Muscle of leg (tissue), 11 donors: Measurements from ENCODE around the gene PATZ1. TPM values are rescaled to one million over a fixed set of nuclear protein-coding genes. Genes with fewer than 3 reads are reported as not detected.

Source experiments
- DNase-seq: peaks from one replicate; pipeline ENCODE4 v3.0.0; 2013
- H3K27ac ChIP-seq: one replicate; pipeline ENCODE4 v1.5.1; 2013; ENCODE audit warnings: mild to moderate bottlenecking, low read length, control low read depth
- H3K27me3 ChIP-seq: one replicate; pipeline ENCODE4 v1.6.1; 2013; ENCODE audit warnings: low read length; ENCODE audit not compliant: control insufficient read depth, insufficient read depth
- H3K36me3 ChIP-seq: one replicate; pipeline ENCODE4 v1.6.1; 2013; ENCODE audit warnings: low read length; ENCODE audit not compliant: control insufficient read depth, insufficient read depth
- H3K4me1 ChIP-seq: one replicate; pipeline ENCODE4 v1.6.1; 2013; ENCODE audit warnings: low read length; ENCODE audit not compliant: control insufficient read depth, insufficient read depth
- H3K4me3 ChIP-seq: one replicate; pipeline ENCODE4 v1.5.1; 2013; ENCODE audit warnings: low read length, control low read depth
- H3K9me3 ChIP-seq: replicated peaks from 2 replicates; pipeline ENCODE4 v1.6.1; 2013; ENCODE audit warnings: low read depth, low read length; ENCODE audit not compliant: control insufficient read depth
- WGBS: methylation state at CpG from one replicate; pipeline ENCODE4 v1.1.5; 2013; ENCODE audit warnings: missing lambda C conversion rate; ENCODE audit not compliant: insufficient coverage; 5-methylcytosine and 5-hydroxymethylcytosine counted together
- polyA plus RNA-seq, 8 donors: library from polyadenylated mRNA; unstranded; fragments of 120-200 nt; gene quantifications; one replicate each; pipeline versions ENCODE4 v1.2.1 to v1.2.3, GENCODE V29; 2013; ENCODE audit warnings: inconsistent platforms in 1 of 8, low replicate concordance in 1 of 8; ENCODE audit not compliant: insufficient read length in 8 of 8, insufficient read depth in 1 of 8
- total RNA-seq: library from RNA; stranded (reverse); fragments of 120-200 nt; gene quantifications from one replicate; pipeline ENCODE4 v1.2.4, GENCODE V29; 2013

Gene PATZ1
- total and polyA plus RNA-seq, 9 donors, result 16.5 to 28.5 (median 25.4) TPM

DNA sequence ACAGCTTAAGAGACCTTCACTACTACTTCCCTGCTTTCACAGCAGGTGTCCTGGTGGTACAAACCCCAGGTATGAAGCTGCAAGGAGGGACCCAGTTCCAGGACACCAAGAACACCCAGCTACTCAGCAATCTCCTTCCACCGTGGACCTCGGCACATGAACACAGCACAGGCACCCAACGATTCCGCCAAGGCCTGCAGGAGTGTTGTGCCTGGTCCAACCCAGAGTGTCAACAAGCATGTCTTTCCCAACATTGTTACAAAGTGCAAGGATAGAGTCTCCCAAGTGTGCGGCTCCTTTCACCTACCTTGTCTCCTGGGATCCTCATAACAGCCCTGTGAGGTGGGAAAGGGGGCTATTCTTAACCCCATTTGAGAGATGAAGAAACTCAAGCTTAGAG is 11.8 kb downstream of the PATZ1 start:
- Histone ChIP-seq H3K36me3 (peaks cover 81% of the 10 kb centered on the region), H3K9me3 (no peaks in the 10 kb centered on the region)
- WGBS, result 95% methylated on average over 4 of the region's 5 CpGs

DNA sequence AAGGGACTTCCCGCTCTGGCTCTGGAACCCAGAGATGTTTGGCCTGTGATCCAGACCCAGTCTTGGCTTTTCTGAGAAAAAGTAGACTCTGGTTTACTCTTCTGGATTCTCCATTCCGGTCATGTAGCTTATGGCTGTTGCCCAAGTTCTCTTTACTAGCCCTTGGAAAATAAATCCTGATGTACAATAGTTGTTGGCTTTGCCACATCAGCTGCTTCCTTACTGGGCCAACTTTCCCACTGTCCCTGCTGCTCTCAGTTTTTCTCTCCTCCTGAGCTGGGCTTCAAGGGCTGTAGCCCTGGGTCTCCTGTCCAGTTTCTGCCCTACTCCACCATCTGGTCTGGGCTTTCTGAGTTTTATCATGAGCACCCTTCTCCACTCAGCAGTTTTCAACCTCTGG is 12.5 kb downstream of the PATZ1 start:
- no peak overlapping the region for H3K27ac ChIP-seq

More for the DNA sequence above, 11.8 kb downstream of the PATZ1 start:
- peaks cover 22% of the 10 kb centered on the region for H3K4me1 ChIP-seq
- no peak overlapping the region for H3K4me3 ChIP-seq
- no peak for DNase-seq
- no peaks in the 10 kb centered on the region for H3K27me3 ChIP-seq
- no peak overlapping the region for H3K27ac ChIP-seq

DNA sequence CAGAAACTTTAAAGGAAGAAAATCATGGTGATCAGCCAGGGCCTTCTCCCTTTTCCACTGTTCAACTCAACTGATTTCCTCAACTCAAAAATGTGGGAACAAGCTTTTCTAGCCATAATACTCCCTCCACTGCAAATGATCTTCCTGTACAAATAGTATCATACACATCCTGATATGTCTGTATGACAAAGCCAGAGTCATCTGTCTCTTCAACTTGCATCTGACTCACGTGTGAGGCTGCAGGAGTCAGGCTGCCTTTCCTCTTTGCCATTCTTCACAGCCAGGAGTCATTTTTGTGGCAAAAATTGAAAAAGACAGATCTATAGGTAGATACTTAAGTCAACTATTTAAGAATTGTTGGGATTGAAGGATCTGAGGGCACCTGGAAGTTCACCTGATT is 13.3 kb downstream of the PATZ1 start:
- Histone ChIP-seq H3K4me1 (peaks cover 22% of the 10 kb centered on the region), H3K27ac (no peak overlapping the region), H3K27me3 (no peaks in the 10 kb centered on the region), H3K9me3 (no peaks in the 10 kb centered on the region), H3K36me3 (peaks cover 84% of the 10 kb centered on the region), H3K4me3 (no peak overlapping the region)
- WGBS, result no CpG with 5 or more reads among the region's 1 CpG
- DNase-seq, result no peak

More for the DNA sequence above, 12.5 kb downstream of the PATZ1 start:
- 71% methylated on average over 1 of the region's 2 CpGs for WGBS
- H3K27me3 ChIP-seq, result no peaks in the 10 kb centered on the region
- H3K36me3 ChIP-seq, result peaks cover 83% of the 10 kb centered on the region
- DNase-seq, result peak; percentile 64
- peaks cover 22% of the 10 kb centered on the region for H3K4me1 ChIP-seq
- no peaks in the 10 kb centered on the region for H3K9me3 ChIP-seq
- no peak overlapping the region for H3K4me3 ChIP-seq

DNA sequence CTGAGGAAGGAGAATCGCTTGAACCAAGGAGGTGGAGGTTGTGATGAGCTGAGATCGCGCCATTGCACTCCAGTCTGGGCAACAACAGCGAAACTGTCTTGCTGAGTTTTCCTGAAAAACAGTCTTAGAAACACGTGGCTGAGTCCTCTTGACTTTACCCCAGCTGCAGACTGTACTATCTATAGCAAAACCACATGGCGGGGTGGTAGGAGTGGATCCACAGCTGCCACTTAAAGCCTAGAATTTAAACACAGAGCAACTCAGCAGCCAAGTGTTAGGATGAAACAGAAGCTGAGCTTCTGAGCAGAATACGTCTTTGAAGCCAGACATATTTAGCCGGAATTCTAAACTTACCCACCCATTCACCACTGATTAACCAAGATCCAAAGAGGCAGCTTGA is 14.1 kb downstream of the PATZ1 start:
- H3K36me3 ChIP-seq, result peaks cover 85% of the 10 kb centered on the region
- no peak overlapping the region for H3K4me3 ChIP-seq
- no peak for DNase-seq
- H3K4me1 ChIP-seq, result peaks cover 22% of the 10 kb centered on the region
- H3K9me3 ChIP-seq, result no peaks in the 10 kb centered on the region
- no peak overlapping the region for H3K27ac ChIP-seq
- H3K27me3 ChIP-seq, result no peaks in the 10 kb centered on the region
- WGBS, result 92% methylated on average over 4 of the region's 8 CpGs

DNA sequence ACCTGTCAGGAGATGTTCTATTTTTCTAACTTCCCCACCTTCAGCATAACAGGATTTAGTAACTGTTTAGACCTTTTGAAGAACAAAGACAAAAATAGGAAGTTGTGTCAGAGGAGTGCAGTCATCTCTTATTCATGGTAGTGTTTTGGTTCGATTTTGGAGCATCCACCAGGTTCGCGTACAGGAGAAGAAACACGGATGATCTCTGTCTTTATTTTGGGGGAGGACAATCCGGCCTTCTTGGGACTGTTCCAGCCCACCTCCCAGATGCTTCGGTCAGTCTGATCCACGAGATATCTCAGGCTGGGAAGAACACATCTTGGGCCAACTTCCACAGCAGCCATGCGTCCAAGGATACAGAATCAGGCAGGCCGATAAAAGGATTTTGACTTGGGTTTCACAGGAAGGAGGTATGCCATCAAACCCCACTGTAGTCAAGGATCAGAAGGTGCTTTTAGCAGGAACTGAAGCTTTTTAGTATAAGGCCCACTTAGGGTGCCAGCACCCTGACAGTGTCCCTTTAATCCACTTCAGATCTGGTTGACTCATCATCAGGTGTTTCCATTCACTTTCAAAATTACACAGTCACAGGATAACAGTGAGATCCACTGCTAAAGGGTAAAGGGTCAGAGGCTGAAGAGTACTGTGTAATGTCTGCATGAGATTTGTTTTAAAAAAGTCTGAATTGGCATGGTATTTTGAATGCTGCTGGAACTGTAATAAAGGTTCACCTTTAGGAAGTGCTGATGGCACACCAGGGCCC is 16.5 kb downstream of the PATZ1 start:
- H3K36me3 ChIP-seq, result peaks cover 92% of the 10 kb centered on the region
- no peak overlapping the region for H3K27ac ChIP-seq
- peaks cover 22% of the 10 kb centered on the region for H3K4me1 ChIP-seq
- no peaks in the 10 kb centered on the region for H3K27me3 ChIP-seq
- WGBS, result 97% methylated on average over 6 of the region's 9 CpGs
- no peak for DNase-seq
- H3K4me3 ChIP-seq, result no peak overlapping the region
- H3K9me3 ChIP-seq, result no peaks in the 10 kb centered on the region

DNA sequence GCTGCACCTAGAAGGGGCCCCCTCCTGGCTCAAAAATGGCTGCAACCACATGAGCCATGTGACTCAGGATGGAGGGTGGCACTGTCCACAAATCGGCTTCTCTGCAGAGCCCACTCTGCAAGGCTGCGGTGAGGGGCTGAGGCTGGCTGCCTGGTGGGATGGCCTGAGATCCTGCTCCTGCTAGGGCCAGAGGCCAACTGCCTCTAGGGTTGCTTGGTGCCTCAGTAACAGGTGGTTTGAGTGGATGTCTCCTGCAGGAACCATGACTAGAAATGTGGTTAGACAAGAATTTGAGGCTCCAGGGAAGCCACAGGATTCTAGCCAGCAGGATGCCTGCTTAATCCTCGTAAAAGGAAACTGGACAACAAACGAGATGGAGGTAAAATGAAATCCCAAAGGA is 17.1 kb downstream of the PATZ1 start:
- Histone ChIP-seq H3K27ac (no peak overlapping the region), H3K36me3 (peaks cover 89% of the 10 kb centered on the region), H3K9me3 (no peaks in the 10 kb centered on the region), H3K4me1 (peaks cover 22% of the 10 kb centered on the region), H3K4me3 (no peak overlapping the region), H3K27me3 (no peaks in the 10 kb centered on the region)
- 83% methylated on average over 2 of the region's 4 CpGs for WGBS
- no peak for DNase-seq

DNA sequence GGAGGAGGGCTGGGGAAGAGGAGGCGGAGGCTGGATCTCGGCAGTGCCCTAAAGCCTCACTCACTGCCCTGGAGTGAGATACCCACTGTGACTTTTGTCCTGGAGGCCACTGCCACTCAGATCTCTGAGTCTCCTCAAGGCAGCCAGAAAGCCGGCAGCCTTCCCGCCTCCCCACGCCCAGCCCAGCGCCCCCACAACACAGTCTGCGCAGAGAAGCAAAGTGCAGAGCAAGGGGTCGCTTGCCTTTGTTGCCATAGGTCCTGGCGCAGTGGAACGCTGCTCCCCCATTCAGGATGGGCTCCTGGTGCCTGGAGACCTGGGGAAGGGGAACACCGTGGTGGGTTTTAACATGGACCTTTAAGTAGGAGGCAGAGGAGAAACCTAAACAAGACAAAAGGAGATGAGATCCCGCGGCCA is 17.6 kb downstream of the PATZ1 start:
- H3K9me3 ChIP-seq, result no peaks in the 10 kb centered on the region
- H3K4me1 ChIP-seq, result peaks cover 18% of the 10 kb centered on the region
- H3K27me3 ChIP-seq, result no peaks in the 10 kb centered on the region
- no peak overlapping the region for H3K4me3 ChIP-seq
- peaks cover 89% of the 10 kb centered on the region for H3K36me3 ChIP-seq
- DNase-seq, result no peak
- H3K27ac ChIP-seq, result no peak overlapping the region
- WGBS, result 90% methylated on average over 7 of the region's 13 CpGs

DNA sequence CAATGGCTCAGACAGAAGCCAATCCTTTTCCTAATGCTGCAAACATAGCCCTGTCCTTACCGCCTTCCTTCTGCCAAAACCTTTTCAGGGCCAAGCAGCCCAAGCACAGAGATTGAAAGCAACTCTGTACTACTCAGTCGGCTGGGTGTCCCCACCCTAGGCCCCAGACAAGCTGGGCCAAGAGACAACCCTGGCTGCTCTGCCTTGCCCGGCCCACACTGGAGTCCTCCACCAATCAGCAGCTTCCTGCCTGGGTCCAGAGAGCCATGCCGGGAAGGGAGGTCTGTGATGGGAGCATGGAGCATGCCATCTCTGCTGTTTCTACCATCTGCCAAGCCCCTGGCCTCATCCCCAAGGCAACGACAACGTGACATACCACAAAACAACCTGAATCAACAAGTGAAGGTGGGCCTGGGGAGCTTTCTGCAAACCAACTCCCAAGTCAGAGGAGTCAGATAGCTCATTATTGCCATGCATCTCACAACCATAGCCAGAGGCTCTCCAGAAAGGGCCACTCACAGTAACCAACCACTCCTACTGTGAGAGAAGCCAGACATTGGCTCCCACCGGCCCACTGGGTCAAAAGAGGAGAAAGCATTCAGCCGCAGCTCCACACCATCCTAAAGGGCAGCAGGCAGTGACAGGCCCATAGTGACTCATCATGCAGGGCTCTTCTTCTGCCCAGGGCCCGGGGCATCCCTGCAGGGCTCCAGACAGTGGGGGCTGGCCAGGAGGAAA is 18.2 kb downstream of the PATZ1 start:
- Histone ChIP-seq H3K27me3 (no peaks in the 10 kb centered on the region), H3K27ac (no peak overlapping the region), H3K9me3 (no peaks in the 10 kb centered on the region), H3K36me3 (peaks cover 87% of the 10 kb centered on the region), H3K4me3 (no peak overlapping the region), H3K4me1 (peaks cover 13% of the 10 kb centered on the region)
- no peak for DNase-seq
- 87% methylated on average over 5 of the region's 9 CpGs for WGBS

DNA sequence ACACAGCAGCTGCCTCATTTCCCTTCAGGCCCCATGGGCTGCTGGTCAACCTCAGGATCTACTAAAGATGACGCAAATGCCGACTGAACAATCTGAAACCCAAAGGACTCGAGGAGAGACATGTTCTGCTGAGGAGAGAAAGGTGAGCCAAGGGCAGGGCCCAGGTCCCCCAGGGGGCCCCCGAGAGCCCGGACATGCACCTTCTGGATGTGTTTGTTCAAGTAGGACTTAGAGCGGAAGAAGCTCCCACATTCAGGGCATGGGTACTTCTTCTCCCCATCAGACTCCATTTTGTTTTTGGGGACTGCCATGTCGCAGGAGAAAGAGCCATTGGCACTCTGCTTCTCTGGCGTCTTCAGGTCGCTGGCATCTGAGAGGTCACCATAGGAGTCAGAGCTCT is 19.3 kb downstream of the PATZ1 start:
- Histone ChIP-seq H3K4me1 (peaks cover 6% of the 10 kb centered on the region), H3K36me3 (peaks cover 79% of the 10 kb centered on the region), H3K9me3 (no peaks in the 10 kb centered on the region), H3K27ac (no peak overlapping the region), H3K27me3 (no peaks in the 10 kb centered on the region), H3K4me3 (no peak overlapping the region)
- no peak for DNase-seq
- 91% methylated on average over 7 of the region's 9 CpGs for WGBS
